Astrocyte (in vitro differentiated cells and primary cell): ENCODE results near the gene PIGQ.

Experiments
- CTCF ChIP-seq: IDR thresholded peaks from 2 replicates; pipeline ENCODE4 v1.5.1; 2011; ENCODE audit warnings: low read depth, mild to moderate bottlenecking, inconsistent platforms, low read length, moderate library complexity; ENCODE audit not compliant: insufficient read depth
- EZH2 ChIP-seq: IDR thresholded peaks from 2 replicates; pipeline ENCODE4 v1.6.1; 2012; ENCODE audit warnings: mild to moderate bottlenecking, low read length, inconsistent platforms; ENCODE audit not compliant: insufficient read depth

- TF ChIP-seq CTCF, result no peak
- no peak for TF ChIP-seq EZH2
Observed at GRCh38 chr16:548586-548985, 21.2 kb upstream of the PIGQ start.
